GM19328 (cell line): ENCODE data around the gene IRGQ.
"Not testable (repeated sequence)": the region's sequence is repeated elsewhere in the genome, so short reads cannot be mapped to it uniquely, and the experiment has no call there.

Experiments used
- ATAC-seq: cut with Tn5 transposase; IDR thresholded peaks from one replicate; pipeline ENCODE4 v1.9.1; 2021; ENCODE audit warnings: mild to moderate bottlenecking, moderate library complexity; ENCODE audit not compliant: unreplicated experiment

Gene IRGQ

GRCh38 chr19:43575156-43575950, 20.6 kb downstream of the IRGQ start, which contains the start of the genes PINLYP and XRCC1:
Gene PINLYP (plus strand): TSS chr19:43575801. CDS start chr19:43577192, 1,391 bp downstream.
Gene XRCC1 (minus strand): TSS chr19:43575527. CDS start chr19:43575458, 69 bp downstream.
- peak; percentile 92 for ATAC-seq

DNA sequence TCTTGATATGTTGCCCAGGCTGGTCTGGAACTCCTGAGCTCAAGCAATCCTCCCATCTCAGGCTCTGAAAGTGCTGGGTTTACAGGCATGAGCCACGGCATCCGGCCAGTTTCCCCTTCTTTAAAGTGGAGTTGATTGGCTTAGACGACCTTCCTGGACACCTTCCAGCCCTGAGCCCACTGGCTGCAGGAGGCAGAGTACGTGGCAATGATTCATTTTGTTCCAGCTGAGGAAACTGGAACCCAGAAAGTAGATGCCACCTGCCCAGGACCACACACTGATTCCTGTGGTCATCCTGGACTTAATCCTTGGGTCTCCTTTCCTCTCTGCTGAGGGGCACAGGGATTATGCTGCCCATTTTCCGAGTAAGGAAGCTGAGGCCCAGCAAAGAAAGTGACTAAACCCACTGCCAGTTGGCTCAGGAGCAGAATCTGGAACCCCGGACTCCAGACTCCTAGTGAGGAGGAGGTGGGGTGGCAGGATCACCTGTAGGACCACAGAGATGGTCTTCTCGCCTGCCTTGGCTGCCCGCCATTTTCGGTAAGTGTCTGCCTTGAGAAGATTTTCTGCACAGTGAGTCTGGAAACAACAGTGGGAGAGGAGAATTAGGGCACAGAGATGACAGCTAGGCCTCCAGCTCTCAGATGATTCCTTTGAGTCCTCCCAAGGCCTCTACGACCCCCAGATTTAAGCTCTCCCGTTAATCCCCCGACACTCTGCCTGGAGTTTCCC, 21.3 kb downstream of the IRGQ start:
- no peak for ATAC-seq

DNA sequence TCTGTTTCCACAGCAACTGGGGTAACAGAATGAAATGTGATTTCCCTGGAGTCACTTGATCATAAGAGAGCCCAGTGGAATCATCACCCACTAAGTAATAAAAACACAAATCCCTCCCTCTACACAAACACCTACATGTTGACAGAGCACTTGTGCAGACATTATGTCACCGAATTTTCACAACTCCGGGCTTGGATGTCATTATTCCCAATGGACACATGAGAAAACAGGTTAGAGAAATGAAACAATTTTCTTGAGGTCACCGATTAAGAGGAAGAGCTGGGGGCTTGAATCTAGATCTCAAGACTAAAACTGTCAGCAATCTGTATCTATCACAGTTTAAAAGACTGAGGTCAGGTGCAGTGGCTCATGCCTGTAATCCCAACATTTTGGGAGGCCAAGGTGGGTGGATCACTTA, 23.8 kb downstream of the IRGQ start:
- no peak for ATAC-seq

DNA sequence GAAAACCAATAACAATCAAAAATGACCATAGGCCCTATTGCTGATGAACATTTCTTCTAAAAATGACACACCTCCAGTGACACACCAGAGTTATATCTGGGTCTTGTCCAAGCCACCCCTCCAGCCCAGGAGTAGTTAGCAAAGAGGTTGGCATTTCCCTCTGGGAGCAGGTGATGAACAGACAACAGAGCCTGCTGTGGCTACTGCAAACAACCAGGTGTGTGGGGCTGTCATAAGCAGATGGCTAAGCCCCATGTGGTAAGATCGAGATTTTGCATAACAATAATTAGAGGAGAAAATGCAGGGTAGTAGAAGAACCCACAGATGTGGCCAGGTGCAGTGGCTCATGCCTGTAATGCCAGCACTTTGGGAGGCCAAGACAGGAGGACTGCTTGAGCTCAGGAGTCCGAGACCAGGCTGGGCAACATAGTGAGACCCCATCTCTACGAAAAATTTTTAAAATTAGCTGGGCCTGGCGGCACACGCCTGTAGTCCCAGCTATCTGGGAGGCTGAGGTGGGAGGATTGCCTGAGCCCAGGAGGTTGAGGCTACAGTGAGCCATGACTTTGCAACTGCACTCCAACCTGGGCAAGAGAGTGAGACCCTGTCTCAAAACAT, 25.7 kb downstream of the IRGQ start:
- no peak for ATAC-seq

DNA sequence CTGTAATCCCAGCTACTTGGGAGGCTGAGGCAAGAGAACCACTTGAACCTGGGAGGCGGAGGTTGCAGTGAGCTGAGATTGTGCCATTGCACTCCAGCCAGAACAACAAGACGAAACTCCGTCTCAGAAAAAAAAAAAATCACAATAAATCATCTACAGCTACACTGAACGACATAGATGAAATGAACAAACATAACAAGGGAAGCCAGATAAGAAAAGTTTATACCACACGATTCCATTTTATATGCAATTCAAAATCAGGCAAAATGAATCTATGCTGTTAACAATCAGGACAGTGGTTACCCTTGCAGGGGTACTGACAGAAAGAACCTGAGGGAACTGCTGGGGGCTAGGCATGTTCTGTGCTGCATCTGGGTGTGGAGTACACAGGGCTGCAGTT, 26.3 kb downstream of the IRGQ start:
- no peak for ATAC-seq

GRCh38 chr19:43564800-43565199, 31.1 kb downstream of the IRGQ start:
- no peak for ATAC-seq

DNA sequence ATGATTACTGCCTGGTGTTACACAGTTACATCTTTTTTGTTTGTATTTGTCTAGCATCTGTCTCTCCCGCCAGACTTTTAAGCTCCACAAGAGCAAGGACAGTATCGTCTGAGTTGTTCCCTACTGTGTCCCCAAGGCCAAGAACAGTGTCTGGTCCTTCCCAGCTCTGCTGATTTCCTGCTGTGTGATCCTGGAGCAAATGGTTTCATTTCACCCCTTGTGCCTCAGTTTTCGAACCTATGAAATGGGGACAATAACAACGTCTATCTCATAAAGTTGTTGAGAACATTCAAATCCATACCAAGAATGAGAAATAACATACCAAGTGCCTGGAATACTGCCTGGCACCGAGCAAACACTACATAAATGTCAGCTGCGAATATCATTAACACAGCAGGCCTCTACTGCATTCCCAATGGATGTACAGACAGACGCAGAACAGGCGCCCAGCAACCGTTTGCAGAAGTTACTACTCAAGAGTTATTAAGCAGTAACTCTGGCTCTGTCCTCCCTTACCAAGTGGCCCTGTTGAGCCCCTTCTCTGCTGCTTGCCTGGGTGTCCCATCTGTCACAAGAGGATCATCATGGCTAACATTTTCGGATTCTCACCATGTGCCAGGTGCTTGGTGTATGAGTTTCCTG, 32.0 kb downstream of the IRGQ start:
- ATAC-seq = no peak

DNA sequence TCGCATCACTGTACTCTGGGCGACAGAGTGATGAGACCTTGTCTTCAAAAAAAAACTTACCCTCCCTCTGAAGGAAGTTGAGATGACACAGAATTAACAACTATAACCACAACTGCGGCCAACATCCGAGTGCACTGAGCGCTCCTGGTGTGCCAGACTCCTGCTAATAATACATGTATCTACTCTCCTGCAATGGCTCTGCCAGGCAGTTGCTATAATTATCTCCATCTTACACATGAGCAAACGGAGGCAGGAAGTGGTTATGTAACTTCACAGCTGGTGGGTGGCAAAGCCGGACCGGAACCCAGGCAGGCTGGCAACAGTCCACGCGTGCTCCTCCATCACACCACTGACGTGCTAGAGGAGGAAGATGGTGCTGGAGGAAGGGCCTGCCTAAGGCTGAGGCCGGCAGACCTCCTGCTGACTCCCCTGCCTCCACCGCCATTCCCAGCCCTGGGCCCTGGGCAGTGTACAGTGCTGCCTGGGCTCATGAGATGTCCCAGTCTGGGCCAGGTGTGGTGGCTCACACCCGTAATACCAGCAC, 33.2 kb downstream of the IRGQ start:
- ATAC-seq = no peak

DNA sequence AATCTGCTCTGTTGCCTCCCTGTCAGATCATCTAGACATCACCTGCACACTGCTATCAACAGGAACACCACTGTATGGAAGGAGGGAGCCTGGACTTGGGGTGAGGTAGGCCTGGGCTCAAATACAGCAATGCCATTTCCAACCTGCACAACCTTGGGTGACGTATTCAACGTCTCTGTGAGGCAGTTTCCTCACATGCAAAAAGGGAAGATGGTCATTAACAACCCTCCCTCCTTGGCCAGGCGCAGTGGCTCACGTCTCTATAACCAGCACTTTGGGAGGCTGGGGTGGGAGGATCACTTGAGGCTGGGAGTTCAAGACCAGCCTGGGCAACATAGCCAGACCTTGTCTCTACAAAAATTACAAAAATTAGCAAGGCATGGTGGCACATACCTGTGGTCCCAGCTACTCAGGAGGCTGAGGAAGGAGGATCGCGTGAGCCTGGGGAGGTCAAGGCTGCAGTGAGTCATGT, 33.7 kb downstream of the IRGQ start:
- no peak for ATAC-seq

DNA sequence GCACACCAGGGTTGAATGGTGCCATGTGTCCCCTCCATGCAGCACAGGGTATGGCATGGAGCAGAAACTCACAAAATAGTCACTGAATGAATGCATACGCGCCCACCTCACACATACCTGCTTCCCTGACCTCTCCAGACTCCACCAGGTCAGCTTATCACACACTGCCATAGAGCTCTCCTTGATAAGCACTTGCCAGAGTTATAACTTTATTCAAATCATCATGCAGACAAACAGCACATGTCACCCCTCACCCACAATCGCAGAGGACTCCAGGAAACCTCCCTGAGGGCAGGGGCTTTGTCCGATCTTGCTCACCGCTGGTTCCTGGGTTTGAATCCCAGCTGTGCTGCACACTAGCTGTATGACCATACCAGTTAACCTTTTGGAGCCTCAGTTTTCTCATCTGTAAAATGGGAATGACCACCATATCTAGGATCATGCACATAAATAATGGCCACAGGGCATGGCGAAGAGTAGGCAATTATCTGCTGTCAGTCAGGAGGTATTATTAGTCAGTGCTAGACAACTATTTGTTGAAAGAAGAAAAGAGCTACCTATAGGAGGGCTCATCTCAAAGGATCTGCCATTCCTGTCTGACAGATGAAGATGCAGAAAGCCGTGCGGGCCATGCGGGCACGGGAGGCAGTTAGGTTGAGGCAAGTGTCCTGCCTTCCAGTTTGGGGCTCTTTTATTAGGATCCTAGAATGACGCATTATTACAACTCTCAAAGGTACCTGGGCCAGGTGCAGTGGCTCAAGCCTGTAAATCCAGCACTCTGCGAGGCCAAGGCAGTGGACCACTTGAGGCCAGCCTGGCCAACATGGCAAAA, 34.6 kb downstream of the IRGQ start:
- no peak for ATAC-seq

GRCh38 chr19:43560687-43561086, 35.2 kb downstream of the IRGQ start:
- ATAC-seq = no peak

- ATAC-seq = no peak
These were observed 40.7 kb downstream of the IRGQ start for GRCh38 chr19:43555185-43555770.

- no peak for ATAC-seq
These were observed 41.5 kb downstream of the IRGQ start for GRCh38 chr19:43554317-43554895.

- no peak for ATAC-seq
These were observed 42.3 kb downstream of the IRGQ start for GRCh38 chr19:43553656-43554055.

DNA sequence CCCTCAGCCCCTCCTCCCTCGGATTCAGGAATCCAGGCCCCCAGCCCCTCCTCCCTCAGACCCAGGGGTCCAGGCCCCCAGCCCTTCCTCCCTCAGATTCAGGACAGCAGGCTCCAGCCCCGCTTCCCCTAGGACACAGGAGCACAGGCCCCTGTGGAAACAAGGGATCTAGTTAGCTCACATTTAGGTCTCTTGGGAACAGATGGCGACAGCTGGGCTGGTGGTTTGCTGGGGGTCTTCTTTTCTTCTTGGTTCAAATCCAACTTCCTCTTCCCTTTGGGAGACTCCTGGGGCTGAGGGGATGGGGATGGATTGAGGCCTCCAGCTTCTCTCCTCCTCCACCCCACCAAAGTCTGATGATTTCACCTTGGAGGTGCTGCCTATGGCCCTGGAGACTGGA, 43.3 kb downstream of the IRGQ start:
- no peak for ATAC-seq

DNA sequence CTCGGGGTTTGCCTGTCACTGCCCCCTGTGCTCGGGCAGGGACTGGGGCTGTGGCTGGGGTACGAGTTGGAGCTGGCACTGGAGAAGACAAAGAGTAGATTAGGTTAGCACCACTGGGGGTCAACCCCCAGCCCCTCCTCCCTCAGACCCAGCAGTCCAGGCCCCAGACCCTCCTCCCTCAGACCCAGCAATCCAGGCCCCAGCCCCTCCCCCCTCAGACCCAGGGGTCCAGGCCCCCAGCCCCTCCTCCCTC, 43.8 kb downstream of the IRGQ start:
- no peak for ATAC-seq

DNA sequence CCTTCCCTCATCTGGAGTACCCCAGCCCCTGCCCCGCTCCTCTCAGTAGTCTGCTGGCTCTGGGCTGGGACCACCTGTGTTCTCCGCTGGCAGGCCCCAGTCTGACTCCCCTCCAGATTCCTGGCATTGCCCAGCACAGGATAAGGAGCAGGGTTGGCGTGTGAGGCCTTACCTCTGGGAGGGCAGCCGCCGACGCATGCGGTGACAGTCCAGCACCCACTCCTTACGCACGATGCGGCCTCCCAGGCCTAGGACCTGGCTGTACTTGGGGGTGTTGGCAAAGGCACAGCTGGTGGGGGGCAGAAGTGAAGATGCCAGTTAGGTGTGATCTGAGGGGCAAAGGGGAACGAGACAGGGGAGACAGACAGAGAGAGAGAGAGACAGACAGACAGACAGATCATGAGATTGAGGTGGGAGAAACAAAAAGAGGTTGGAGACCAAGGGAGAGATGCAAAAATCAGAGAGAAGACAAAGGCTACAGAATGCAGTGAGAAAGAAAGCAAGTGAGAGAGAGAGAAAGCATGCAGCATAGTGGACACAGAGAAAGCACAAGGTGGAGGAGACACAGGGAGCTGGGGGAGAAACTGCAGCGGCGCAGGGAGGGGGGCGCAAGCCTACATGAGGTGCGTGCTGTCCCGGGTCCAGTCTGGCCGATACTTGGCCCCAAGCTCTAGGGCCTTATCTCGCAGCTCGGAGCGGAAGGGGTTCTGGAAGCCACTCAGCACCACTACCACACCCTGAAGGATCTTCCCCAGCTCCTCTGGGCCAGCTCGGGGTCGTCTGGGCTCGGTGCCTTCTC, 44.3 kb downstream of the IRGQ start:
- ATAC-seq = no peak

GRCh38 chr19:43548706-43549105, 47.2 kb downstream of the IRGQ start:
- ATAC-seq = no peak

DNA sequence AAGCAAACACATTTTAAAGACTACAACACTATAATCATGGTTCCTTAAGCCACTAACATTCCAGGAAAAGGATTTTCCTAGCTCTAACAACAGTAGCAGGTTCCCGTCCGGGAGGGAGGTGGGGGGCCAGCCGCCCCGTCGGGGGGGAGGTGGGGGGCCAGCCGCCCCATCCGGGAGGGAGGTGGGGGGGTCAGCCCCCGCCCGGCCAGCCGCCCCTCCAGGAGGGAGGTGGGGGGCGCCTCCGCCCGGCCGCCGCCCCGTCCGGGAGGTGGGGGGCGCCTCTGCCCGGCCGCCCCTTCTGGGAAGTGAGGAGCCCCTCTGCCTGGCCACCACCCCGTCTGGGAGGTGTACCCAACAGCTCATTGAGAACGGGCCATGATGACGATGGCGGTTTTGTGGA, 48.0 kb downstream of the IRGQ start:
- ATAC-seq = not testable (repeated sequence)
